ENCODE results near the gene PCDHGA9.

DNA sequence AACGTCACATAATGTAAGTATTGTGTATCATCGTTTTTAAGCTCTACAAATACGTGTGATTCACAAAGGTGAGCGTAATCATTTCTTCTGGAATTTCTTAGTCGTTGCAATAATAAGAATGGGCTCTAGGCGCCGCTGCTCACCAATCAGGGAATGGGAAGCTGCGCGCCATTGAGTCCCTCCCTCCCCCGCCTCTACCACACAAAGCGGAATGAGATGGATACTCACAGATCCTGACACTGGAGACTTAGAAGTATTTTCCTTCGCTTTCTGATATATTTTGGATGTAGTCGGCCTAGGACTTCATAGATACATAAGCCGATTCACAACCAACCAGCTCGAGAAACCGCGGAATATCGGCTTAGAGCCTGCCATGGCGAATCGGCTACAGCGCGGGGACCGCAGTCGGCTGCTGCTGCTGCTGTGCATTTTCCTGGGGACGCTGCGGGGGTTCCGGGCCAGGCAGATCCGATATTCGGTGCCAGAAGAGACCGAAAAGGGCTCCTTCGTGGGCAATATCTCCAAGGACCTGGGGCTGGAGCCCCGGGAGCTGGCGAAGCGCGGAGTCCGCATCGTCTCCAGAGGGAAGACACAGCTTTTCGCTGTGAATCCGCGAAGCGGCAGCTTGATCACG is 18.4 kb downstream of the PCDHGA9 start, which contains the start of gene PCDHGA11:
- TF ChIP-seq, protein P1, sequence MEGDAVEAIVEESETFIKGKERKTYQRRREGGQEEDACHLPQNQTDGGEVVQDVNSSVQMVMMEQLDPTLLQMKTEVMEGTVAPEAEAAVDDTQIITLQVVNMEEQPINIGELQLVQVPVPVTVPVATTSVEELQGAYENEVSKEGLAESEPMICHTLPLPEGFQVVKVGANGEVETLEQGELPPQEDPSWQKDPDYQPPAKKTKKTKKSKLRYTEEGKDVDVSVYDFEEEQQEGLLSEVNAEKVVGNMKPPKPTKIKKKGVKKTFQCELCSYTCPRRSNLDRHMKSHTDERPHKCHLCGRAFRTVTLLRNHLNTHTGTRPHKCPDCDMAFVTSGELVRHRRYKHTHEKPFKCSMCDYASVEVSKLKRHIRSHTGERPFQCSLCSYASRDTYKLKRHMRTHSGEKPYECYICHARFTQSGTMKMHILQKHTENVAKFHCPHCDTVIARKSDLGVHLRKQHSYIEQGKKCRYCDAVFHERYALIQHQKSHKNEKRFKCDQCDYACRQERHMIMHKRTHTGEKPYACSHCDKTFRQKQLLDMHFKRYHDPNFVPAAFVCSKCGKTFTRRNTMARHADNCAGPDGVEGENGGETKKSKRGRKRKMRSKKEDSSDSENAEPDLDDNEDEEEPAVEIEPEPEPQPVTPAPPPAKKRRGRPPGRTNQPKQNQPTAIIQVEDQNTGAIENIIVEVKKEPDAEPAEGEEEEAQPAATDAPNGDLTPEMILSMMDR (IDR thresholded peaks at IDR 0.05; ENCODE audit: low read depth, low read length): peak; percentile 56
- no peak for TF ChIP-seq POLR2A (IDR thresholded peaks at IDR 0.05; ENCODE audit: extremely low read depth, insufficient read length)

Measured in NB4 (cell line).